Stomach (tissue), 9 donors: ENCODE data around the gene TCP10L. TPM values are rescaled to one million over a fixed set of nuclear protein-coding genes. Genes with fewer than 3 reads are reported as not detected.

Experiments used
- DNase-seq, 2 donors: peaks; one replicate each; pipeline versions ENCODE4 v3.0.0 to v3.0.0-alpha.2; 2013 to 2019
- H3K27ac ChIP-seq, 5 donors: fragments of 200-600 bp in 4 of 5; sonication (generic) in 4 of 5; one replicate each; pipeline ENCODE4 v1.5.1; 2013 to 2019; ENCODE audit warnings: mild to moderate bottlenecking in 1 of 5, moderate library complexity in 1 of 5
- H3K27me3 ChIP-seq, 3 donors: fragments of 200-600 bp; sonication (generic); one replicate each; pipeline ENCODE4 v1.5.1; 2017 to 2019; ENCODE audit warnings: mixed run types in 1 of 3
- H3K36me3 ChIP-seq, 4 donors: fragments of 200-600 bp; sonication (generic); 1 replicate in 3 of 4; 2 replicates in 1 of 4; pipeline ENCODE4 v1.5.1; 2016 to 2019
- H3K4me1 ChIP-seq, 4 donors: fragments of 200-600 bp; sonication (generic); one replicate each; pipeline ENCODE4 v1.5.1; 2016 to 2019
- H3K4me3 ChIP-seq, 4 donors: fragments of 200-600 bp; sonication (generic) in 3 of 4; one replicate each; pipeline ENCODE4 v1.5.1; 2016 to 2019; ENCODE audit warnings: mild to moderate bottlenecking in 1 of 4
- H3K9me3 ChIP-seq, 4 donors: fragments of 200-600 bp; sonication (generic); one replicate each; pipeline ENCODE4 v1.5.1; 2016 to 2019
- EP300 ChIP-seq: sonication (generic); formaldehyde crosslinking; IDR thresholded peaks from one replicate; pipeline ENCODE4 v1.6.1; 2017; ENCODE audit warnings: antibody characterized with exemption
- POLR2A ChIP-seq, 4 donors: fragments of 450-650 bp; IDR thresholded peaks; one replicate each; pipeline ENCODE4 v1.6.1; 2016; ENCODE audit warnings: antibody characterized with exemption in 4 of 4, control low read depth in 2 of 4, mild to moderate bottlenecking in 1 of 4, moderate library complexity in 1 of 4
- POLR2AphosphoS5 ChIP-seq, 3 donors: sonication (generic); formaldehyde crosslinking; IDR thresholded peaks; one replicate each; pipeline ENCODE4 v1.6.1; 2016; ENCODE audit warnings: antibody characterized with exemption in 3 of 3
- whole genome bisulfite sequencing, 5 donors: extraction: QIAGEN DNeasy Blood & Tissue Kit in 3 of 5; methylation state at CpG; one replicate each; pipeline versions ENCODE4 v1.1.5 to v1.1.7; 2013 to 2018; 5-methylcytosine and 5-hydroxymethylcytosine counted together
- intact Hi-C: fragments of 100-400 bp; cut with DNase I; formaldehyde crosslinking; loops from one replicate; pipeline ENCODE4 v1.15.1; 2023; ENCODE audit warnings: low total_unique reads
- polyA plus RNA-seq, 3 donors: library from polyadenylated mRNA; stranded (reverse); fragments of 200-250 nt; gene quantifications; one replicate each; pipeline ENCODE4 v1.2.3, GENCODE V29; 2013
- total RNA-seq, 5 donors: library from RNA; depleted of rRNA; stranded (reverse); fragments of >200 nt; gene quantifications; one replicate each; pipeline versions ENCODE4 v1.1.0 to v1.2.3, GENCODE V29; 2014 to 2016
- TF ChIP-seq, protein P1 (sequence below), 7 experiments: fragments of 450-650 bp in 4 of 7; fragments of 200-600 bp in 3 of 7; sonication (generic) in 3 of 7; IDR thresholded peaks; one replicate each; pipeline ENCODE4 v1.5.1; 2016 to 2019; ENCODE audit warnings: antibody characterized with exemption in 7 of 7, control low read depth in 2 of 7, mild to moderate bottlenecking in 1 of 7
- donor health status: healthy with polysubstance abuse.
- donor health status: Bipolar disorder and iron deficiency.
- donor health status: healthy.

The TCP10L gene
- total and polyA plus RNA-seq, 8 donors, result 0.73 to 1.3 TPM; not detected in 6

GRCh38 chr21:32560896-32561295 lies 24.4 kb downstream of the TCP10L start:
- Histone ChIP-seq H3K27ac (no peak overlapping the region), H3K9me3 (peaks cover 0 to 6% (median 0%) of the 10 kb centered on the region in 4 donors), H3K4me1 (peaks cover 0 to 7% (median 0%) of the 10 kb centered on the region in 4 donors), H3K4me3 (no peak overlapping the region), H3K27me3 (no peaks in the 10 kb centered on the region), H3K36me3 (no peaks in the 10 kb centered on the region)
- no peak for TF ChIP-seq EP300
- TF ChIP-seq POLR2A (IDR thresholded peaks at IDR 0.05), result no peak
- TF ChIP-seq POLR2AphosphoS5 (IDR thresholded peaks at IDR 0.05), result no peak
- TF ChIP-seq, protein P1, sequence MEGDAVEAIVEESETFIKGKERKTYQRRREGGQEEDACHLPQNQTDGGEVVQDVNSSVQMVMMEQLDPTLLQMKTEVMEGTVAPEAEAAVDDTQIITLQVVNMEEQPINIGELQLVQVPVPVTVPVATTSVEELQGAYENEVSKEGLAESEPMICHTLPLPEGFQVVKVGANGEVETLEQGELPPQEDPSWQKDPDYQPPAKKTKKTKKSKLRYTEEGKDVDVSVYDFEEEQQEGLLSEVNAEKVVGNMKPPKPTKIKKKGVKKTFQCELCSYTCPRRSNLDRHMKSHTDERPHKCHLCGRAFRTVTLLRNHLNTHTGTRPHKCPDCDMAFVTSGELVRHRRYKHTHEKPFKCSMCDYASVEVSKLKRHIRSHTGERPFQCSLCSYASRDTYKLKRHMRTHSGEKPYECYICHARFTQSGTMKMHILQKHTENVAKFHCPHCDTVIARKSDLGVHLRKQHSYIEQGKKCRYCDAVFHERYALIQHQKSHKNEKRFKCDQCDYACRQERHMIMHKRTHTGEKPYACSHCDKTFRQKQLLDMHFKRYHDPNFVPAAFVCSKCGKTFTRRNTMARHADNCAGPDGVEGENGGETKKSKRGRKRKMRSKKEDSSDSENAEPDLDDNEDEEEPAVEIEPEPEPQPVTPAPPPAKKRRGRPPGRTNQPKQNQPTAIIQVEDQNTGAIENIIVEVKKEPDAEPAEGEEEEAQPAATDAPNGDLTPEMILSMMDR (IDR thresholded peaks at IDR 0.05), result no peak
- WGBS, 5 donors, result 87 to 98% (median 89%) methylated on average over 3 of the region's 3 CpGs
- intact Hi-C loops, result no loop called here
- DNase-seq, result no peak

DNA sequence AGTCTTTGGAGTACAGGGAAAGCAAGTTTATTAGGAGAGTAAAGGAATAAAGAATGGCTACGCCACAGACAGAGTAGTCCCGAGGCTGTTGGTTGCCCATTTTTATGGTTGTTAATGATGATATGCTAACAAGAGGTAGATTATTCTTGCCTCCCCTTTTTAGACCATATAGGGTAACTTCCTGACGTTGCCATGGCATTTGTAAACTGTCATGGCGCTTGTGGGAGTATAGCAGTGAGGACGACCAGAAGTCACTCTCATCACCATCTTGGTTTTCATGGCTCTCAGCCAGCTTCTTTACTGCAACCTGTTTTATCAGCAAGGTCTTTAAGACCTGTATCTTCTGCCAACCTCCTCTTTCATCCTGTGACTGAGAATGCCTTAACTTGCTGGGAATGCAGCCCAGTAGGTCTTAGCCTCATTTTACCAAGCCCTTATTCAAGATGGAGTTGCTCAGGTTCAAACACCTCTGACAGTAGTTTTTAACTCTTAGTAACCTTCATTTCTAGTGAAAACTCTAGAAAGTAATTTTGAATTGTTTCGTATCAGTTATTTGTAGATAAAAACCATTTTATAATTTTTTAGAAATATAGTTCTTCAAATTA lies 26.2 kb downstream of the TCP10L start:
- H3K4me3 ChIP-seq, result no peak overlapping the region
- DNase-seq, result no peak
- H3K9me3 ChIP-seq, result no peaks in the 10 kb centered on the region
- peaks cover 0 to 7% (median 0%) of the 10 kb centered on the region in 4 donors for H3K4me1 ChIP-seq
- H3K27me3 ChIP-seq, result no peaks in the 10 kb centered on the region
- 86 to 92% (median 91%) methylated on average over 6 of the region's 6 CpGs for WGBS, 5 donors
- H3K27ac ChIP-seq, result no peak overlapping the region
- intact Hi-C loops, result no loop called here
- no peaks in the 10 kb centered on the region for H3K36me3 ChIP-seq
- TF ChIP-seq POLR2AphosphoS5 (IDR thresholded peaks at IDR 0.05) (no peak), EP300 (no peak), POLR2A (IDR thresholded peaks at IDR 0.05) (no peak)
- TF ChIP-seq, protein P1 (IDR thresholded peaks at IDR 0.05), result no peak

GRCh38 chr21:32558106-32558505 lies 27.2 kb downstream of the TCP10L start:
- no peak overlapping the region for H3K27ac ChIP-seq
- H3K9me3 ChIP-seq, result no peaks in the 10 kb centered on the region
- intact Hi-C loops, result no loop called here
- no peak overlapping the region for H3K4me3 ChIP-seq
- DNase-seq, result no peak
- TF ChIP-seq EP300 (no peak), POLR2AphosphoS5 (IDR thresholded peaks at IDR 0.05) (no peak), POLR2A (IDR thresholded peaks at IDR 0.05) (no peak)
- TF ChIP-seq, protein P1 (IDR thresholded peaks at IDR 0.05), result no peak
- no peaks in the 10 kb centered on the region for H3K27me3 ChIP-seq
- 66 to 80% (median 72%) methylated on average over 3 of the region's 3 CpGs for whole genome bisulfite sequencing, 5 donors
- H3K4me1 ChIP-seq, result peaks cover 0 to 7% (median 0%) of the 10 kb centered on the region in 4 donors
- no peaks in the 10 kb centered on the region for H3K36me3 ChIP-seq

GRCh38 chr21:32554832-32555638 lies 30.3 kb downstream of the TCP10L start:
- Histone ChIP-seq H3K4me3 (no peak overlapping the region), H3K4me1 (no peaks in the 10 kb centered on the region), H3K27me3 (no peaks in the 10 kb centered on the region), H3K36me3 (no peaks in the 10 kb centered on the region), H3K9me3 (no peaks in the 10 kb centered on the region), H3K27ac (no peak overlapping the region)
- no peak for TF ChIP-seq POLR2A (IDR thresholded peaks at IDR 0.05)
- TF ChIP-seq POLR2AphosphoS5 (IDR thresholded peaks at IDR 0.05), result no peak
- no peak for TF ChIP-seq EP300
- TF ChIP-seq, protein P1 (IDR thresholded peaks at IDR 0.05), result no peak
- WGBS, 5 donors, result 88 to 95% (median 90%) methylated on average over 4 of the region's 4 CpGs
- no peak for DNase-seq
- intact Hi-C loops, result no loop called here
